ENCODE data around the gene FAM90A26.
A peak's percentile ranks its signal among the peaks of the same experiment; 100 is the strongest.
"Not testable (repeated sequence)": the region's sequence is repeated elsewhere in the genome, so short reads cannot be mapped to it uniquely, and the experiment has no call there.

FAM90A26 gene

DNA sequence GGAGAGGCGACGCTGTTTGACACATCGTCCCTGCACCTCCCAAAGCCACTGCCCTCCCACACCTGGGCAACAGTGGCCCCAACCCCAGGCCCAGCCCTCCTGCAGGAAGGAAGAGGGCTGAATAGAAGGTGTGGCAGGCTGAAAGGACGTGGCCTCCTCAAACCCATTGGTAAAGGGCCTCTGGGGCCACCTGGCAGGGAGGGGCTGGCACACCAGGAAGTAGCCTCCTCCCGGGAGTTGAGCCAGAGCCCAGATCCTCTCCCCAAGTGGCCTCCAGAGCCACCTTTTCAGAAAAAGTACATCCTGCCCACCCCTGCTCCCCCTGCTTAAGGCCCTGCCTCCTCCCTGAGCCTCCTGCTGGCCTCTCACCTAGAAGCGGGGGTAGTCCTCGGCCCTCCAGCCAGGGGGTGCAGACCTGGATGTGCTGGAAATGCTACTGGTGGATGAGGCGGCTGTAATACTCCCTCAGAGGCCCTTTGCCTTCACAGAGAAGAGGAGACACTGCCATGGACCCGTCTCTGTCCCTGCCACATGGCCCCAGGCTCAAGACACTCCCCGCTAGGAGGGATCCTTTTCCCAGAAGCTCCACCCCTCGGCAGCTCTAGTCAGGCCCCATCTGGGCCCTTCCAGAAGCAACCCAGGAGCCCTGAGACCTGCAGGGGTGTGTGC lies at the start of gene FAM90A26:
Gene FAM90A26, plus strand, starts transcription at position 619 of the 669 bp plus-strand sequence. CDS start 2,764 bp downstream, outside the sequence.
- DNase-seq (ENCODE audit: low read depth in 2 of 2): not testable (repeated sequence)

GRCh38 chr4:9122711-9123110 lies 47.5 kb upstream of the FAM90A26 start:
- not testable (repeated sequence) for DNase-seq (ENCODE audit: low read depth in 2 of 2)

DNA sequence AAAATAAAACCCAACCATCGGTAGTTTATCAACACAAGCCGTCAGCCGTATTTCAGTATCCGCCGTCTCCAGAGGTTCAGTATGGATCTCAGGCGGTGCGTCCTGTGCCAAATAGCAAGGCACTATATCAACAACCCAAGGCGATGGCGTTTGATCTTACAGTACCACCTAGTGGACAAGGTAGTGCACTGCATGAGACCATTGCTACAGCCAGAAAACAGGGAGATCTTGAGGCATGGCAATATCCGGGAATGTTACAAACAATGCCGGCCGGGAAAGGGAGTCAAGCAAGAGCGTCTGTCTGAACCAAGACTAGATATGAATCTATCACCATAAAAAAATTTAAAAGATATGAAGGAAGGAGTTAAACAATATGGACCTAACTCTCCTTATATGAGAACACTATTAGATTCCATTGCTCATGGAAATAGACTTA lies 46.6 kb upstream of the FAM90A26 start:
- peak in 1 of 2 donors; percentile 5 for DNase-seq (ENCODE audit: low read depth in 2 of 2)

DNA sequence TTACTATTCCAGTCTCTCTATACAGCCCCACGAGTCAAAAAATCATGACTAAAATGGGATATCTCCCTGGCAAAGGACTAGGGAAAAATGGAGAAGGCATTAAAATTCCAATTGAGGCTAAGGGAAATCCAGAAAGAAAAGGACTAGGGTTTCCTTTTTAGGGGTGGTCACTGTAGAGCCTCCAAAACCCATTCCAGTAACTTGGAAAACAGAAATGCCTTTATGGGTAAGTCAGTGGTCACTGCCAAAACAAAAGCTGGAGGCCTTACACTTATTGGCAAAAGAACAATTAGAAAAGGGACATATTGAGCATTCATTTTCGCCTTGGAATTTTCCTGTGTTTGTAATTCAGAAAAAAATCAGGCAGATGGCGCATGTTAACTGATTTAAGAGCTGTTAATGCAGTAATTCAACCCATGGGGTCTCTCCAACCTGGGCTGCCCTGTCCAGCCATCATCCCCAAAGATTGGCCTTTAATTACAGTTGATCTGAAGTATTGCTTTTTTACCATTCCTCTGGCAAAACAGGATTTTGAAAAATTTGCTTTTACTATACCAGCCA lies 44.5 kb upstream of the FAM90A26 start:
- DNase-seq (ENCODE audit: low read depth in 2 of 2): not testable (repeated sequence)

GRCh38 chr4:9131420-9131819 lies 38.8 kb upstream of the FAM90A26 start:
- not testable (repeated sequence) for DNase-seq (ENCODE audit: low read depth in 2 of 2)

GRCh38 chr4:9132849-9133248 lies 37.4 kb upstream of the FAM90A26 start:
- not testable (repeated sequence) for DNase-seq (ENCODE audit: low read depth in 2 of 2)

GRCh38 chr4:9134011-9134410 lies 36.2 kb upstream of the FAM90A26 start:
- DNase-seq (ENCODE audit: low read depth in 2 of 2): not testable (repeated sequence)

DNA sequence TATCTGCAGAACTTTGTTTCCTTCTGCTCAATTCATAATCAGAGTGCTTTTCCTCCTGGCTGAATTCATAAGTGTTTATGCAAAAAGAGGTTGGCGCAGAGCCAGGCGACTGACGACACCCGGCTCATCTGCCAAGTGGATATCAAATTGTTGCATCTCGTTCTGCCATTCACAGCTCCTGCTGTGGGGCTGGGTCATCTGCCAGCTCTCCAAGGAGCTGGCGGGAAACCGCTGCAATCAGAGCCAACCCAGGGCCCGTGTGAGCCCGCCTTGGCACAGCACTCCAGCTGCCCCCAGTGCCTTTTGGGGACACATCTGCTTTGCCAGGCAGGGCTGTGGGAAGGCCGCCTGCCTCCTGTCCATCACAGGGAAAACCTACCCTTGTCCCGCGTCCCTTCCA lies 35.7 kb upstream of the FAM90A26 start:
- DNase-seq (ENCODE audit: low read depth in 2 of 2): not testable (repeated sequence)

DNA sequence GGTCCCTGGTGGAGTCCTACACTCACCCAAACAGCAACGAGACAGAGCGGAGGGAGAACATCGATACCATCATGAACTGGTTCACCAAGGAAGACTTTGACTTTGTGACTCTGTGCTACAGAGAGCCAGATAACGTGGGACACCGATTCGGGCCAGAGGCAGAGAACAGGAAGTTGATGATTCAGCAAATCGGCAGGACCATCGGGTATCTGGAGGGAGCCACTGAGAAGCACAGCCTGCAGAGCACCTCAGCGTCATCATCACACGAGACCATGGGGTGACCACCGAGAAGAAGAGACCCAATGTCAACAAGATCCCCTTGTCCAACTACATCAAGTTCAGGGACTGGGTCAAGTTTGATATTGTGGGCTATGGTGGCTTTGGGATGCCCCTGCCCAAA lies 29.2 kb upstream of the FAM90A26 start:
- DNase-seq (ENCODE audit: low read depth in 2 of 2): not testable (repeated sequence)

GRCh38 chr4:9142786-9143185 lies 27.4 kb upstream of the FAM90A26 start:
- DNase-seq (ENCODE audit: low read depth in 2 of 2): not testable (repeated sequence)

GRCh38 chr4:9143421-9144080 lies 26.7 kb upstream of the FAM90A26 start:
- no peak for DNase-seq (ENCODE audit: low read depth in 2 of 2)

DNA sequence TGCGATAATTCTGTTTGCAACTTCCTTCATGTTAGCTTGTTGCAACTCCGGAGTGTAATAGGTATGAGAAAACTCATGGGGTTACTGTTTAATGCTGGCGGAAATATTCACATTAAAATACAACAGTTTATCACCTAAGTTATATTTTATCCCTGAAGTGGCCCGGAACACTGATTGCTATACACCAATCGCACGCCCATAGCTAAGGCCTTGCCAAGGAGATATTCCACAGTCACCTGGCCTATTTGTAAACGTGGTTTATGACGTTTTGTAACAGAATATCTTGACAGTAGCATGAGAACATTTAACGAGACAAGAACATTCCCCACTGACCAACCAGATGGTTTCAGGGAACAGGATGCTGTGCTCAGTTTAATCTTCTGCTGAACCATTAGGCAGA lies 23.2 kb upstream of the FAM90A26 start:
- DNase-seq (ENCODE audit: low read depth in 2 of 2): no peak

GRCh38 chr4:9147368-9147767 lies 22.8 kb upstream of the FAM90A26 start:
- DNase-seq (ENCODE audit: low read depth in 2 of 2): not testable (repeated sequence)

DNA sequence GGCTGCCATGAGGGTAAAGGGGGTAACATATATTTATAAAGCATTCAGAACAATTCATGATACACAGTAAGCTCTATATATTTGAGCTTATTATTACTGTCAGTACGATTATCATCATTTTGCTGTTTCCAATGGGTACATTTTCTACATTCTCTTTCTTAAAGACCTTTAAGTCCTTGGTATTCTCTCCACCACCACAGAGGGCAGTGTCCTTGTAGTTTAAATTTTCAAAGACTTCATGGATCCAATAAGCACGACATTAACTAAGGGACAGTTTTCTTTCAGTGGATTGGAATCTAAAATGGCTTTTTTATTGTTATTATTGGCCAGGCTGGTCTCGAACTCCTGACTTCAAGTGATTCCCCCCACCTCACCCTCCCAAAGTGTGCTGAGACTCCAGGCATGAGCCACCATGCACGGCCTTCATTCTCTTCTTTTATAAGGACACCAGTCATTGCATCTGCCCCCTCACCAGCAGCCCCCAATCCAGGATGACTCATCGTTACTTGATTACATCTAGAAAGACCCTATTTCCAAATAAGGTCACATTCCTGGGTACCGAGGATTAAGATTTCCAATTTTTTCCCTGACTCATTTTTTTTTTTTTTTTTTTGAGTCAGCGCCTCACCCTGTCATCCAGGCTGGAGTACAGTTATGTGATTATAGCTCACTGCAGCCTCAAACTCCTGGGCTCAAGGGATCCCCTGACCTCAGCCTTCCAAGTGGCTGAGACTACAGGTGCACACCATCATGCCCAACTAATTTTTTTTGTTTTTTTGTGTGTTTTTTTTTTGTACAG lies 21.4 kb upstream of the FAM90A26 start:
- DNase-seq (ENCODE audit: low read depth in 2 of 2): not testable (repeated sequence)

GRCh38 chr4:9151809-9152179 lies 18.4 kb upstream of the FAM90A26 start:
- not testable (repeated sequence) for DNase-seq (ENCODE audit: low read depth in 2 of 2)

DNA sequence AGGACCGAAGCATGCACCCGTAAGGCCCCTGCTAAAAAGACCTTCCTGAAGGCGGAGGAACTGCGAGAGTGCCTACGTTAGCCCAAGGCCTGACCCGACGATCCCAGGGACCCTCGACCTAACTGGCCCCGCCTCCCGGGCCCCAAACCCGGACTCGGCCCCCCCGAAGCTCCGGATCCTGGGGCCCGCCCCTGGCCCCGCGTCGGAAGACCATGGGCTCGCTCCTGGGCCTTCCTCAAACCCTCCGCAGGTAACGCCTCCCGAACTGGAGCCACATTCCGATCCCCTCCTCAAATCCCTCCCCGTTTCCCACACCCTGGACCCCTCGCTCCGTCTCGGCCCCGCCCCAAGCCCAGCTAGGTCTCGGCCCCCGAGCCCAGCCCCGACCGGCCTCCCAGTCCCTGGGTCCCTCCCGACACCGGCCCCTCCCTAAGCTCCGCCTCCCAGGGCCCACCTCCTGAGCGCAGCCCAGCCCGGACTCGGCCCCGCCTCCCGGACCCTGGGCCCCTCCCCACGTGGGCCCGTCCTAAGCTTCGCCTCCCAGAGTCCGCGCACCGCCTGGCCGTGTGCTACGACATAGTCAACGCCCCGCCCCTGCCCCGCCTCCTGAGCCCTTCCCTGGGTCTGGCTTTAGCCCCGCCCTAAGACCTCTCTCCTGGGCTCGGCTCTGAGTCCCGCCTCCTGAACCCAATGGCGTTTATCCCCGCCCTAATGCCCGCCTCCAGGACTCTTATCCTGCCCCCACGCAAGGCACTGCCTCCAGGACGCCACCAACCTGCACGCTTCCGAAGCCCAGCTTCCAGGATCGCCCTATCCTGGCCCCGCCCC lies 17.8 kb upstream of the FAM90A26 start:
- DNase-seq (ENCODE audit: low read depth in 2 of 2): peak; percentile 88 to 90

DNA sequence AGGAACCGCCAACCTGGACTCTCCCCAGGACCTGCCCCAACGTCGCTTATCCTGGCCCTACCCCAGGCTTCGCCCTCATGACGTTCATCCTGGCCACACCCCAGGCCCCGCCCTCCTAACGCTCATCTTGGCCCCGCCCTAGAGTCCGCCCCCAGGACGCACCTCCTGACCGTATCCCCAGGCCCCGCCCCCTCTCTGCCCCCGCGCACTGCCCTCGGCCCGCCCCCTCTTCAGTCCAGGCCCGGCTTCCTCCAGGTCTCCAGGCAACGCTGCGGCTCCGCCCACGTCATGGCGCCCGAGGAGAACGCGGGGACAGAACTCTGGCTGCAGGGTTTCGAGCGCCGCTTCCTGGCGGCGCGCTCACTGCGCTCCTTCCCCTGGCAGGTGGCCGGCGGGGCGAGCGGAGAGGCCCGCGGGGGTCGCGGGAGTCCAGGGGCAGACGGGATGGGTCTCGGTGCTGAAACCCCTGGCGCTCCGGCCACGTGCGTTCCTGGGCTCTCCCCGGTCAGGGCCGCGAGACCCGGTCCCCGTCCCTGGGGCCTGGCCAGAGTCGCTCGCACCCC lies 17.1 kb upstream of the FAM90A26 start:
- peak; percentile 93 for DNase-seq (ENCODE audit: low read depth in 2 of 2)

DNA sequence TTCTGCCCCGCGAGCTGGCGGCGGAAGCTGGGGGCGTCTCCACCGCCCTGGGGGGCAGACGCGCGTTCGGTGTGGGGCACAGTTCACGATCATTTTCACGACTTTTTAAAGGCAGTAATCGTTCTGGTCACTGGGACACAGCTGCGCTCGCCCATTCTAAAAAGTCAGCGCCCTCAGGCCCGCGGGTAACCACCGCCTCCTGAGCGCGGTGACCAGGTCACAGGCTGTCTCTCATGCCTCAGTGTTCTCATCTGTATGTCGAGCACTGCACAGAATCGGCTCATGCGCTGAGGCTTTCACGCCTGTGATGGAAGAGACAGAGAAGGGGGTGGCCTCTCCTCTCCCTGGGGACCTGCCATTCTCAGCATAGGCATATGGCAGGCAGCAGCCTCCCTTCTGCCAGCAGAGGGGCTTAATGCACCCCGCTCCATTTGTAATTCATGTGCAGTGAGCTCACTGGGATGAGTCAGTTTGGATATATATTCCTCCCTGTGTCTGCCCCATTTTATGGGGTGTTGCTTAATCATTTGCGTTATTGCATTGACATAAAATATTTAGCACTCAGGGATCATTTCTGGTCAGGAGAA lies 16.5 kb upstream of the FAM90A26 start:
- DNase-seq (ENCODE audit: low read depth in 2 of 2): not testable (repeated sequence)

DNA sequence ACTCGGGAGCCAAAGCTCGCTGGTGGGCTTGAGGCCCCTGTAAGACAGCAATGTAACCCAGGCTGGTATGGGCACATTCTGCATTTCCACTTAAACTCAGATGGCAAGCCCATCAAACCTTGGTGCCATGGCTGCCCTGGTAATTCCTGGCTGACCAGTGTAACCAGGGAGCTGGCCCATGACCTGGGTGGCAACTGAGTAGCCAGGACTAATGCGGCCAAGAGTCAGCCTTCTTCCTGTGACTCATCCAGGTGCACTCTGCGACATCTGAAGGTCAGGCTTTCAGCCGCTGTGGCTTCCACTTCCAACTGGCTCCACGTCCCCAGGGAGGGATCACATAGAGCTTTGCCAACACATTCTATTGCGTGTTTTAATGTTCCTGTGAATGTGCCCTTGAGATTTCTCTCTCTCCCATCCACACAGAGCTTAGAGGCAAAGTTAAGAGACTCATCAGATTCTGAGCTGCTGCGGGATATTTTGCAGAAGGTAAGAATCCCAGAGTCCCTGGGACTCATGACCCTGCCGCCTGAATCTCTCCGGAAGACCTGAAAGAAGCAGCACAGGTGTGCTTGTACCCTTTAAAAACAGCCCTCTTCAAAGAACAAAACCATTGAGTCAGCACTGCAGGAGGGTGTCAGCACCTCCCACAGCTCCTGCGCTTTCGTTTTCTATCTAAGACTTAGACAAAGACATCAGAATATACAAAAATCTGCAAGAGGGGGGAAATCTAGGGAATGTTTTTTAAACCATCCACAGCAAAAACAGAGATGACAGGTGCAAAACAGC lies 14.9 kb upstream of the FAM90A26 start:
- not testable (repeated sequence) for DNase-seq (ENCODE audit: low read depth in 2 of 2)

- DNase-seq (ENCODE audit: low read depth in 2 of 2): not testable (repeated sequence)
Measured at GRCh38 chr4:9158392-9158791, 11.8 kb upstream of the FAM90A26 start.
